HS-27A (cell line): ENCODE data around the gene CNTN5.

ENCODE experiments used
- DNase-seq: peaks from one replicate; pipeline ENCODE4 v3.0.0-alpha.2; 2012; ENCODE audit warnings: low read depth, missing footprints

Gene CNTN5

DNA sequence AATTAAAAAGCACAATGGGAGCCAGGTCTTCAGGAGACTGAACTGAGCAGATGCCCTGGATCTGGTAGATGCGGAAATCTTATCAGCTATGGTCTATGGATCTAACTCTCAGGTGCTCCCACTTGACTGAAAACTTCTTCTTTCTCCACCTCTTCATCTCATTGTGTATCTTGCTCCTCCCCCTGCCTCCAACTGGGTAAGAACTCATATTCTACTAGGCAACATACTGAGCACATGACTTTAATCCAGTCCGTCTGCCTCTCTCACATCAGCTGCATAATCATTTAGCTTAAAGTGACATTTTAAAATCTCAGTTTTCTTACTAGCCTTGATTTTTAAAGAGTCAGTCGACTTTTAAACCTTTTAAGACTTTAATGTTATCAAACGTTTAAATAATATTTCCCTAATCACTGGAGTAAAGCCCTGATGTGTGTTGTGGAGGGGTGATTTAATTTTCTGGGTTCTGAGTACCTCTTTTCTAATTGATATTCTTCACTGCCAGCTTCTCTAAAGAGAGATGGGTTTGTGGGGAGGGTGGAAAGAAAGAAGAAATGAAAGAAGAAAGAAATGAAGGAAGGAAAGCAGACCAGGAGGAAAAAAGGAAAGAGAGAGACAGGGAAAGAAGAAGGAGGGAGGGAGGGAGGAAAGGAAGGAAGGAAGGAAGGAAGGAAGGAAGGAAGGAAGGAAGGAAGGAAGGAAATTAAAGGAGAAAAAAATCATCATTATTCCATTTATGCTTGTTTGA, 1073.5 kb downstream of the CNTN5 start:
- no peak for DNase-seq

DNA sequence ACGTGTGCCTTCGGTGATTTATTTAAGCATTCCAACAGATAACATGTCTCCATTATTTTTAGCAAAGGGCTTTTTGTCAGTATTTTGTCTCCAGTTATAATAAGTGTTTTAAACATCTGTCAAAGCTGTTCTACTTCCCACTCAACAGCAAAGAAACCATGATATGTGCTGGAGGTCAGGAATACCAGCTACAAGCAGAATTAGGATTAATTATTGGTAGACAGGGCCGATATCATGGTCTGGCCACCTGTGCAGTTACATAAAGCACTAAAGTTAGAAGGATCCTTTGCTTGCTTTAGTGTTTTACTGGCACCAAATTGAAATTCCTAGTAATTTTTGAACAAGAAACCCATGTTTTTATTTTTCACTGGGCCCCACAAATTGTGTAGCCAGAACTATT, 1075.1 kb downstream of the CNTN5 start:
- DNase-seq: no peak

DNA sequence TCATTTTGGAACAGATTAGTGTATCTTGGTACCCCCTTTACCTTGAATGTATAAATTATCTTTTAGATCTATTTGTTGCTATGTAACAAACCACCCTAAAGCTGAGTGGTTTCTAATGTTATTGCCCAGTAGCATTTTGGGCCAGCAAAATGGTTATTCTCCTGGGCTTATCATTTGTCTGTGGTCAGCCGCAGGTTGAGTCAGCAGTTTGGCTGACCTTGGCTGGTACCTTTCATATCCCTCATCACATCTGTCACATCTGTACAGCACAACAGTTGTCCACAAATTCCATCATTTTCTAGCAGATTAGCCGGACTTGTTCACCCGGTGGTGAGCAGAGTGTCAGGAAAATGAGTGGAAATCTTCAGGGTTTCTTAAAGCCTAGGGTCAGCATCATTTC, 1077.8 kb downstream of the CNTN5 start:
- no peak for DNase-seq

DNA sequence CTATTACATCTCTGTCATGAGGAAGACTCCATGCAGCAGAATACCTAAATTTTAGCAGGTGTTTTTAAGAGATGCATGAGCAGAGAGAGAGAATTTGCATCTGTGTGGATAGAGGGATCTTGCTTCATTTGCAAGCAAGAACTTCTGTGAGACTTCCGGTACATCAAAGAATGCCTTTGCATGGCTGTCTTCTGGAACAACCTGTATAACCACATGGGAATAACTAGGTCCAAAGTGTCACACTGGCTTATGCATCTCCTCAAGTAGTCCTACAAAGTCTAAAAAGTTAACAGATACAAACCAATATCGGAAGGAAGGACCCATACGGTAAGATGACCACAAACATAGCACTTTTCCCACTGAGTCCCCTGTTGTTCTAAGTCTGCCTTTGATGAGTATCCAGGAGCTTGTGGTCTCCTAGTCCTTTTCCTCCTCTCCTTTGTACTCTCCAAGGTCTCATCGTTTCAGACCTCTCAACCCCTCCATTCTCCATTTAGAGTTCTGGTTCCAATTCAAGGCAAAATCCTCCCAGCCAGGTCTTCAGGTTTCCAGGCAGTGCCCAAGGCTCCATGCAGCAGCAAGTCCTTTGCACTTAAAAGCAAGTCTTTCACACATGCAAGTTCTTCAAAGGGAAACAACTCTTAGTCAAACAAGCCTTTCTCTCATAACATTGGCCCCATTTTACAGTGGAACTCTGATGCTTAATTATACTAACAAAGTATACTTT, 1084.7 kb downstream of the CNTN5 start:
- DNase-seq: no peak

DNA sequence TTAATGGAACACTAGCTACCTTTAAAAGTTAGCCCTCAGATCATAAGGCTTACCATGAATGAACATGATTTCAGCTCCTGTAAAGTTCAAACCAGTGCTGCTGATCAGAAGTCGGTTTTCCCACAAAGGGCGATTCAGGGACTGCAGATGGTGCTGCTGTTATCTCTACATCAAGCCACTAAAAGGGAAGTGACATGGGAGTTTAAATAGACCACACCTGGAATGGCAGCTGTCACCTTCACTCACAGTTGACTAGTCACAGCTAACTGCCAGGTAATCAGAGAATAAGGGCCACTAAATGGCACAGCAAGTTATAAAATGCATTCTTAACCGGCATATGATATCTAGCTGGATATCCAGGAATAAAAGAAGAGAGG, 1085.2 kb downstream of the CNTN5 start:
- DNase-seq: no peak

DNA sequence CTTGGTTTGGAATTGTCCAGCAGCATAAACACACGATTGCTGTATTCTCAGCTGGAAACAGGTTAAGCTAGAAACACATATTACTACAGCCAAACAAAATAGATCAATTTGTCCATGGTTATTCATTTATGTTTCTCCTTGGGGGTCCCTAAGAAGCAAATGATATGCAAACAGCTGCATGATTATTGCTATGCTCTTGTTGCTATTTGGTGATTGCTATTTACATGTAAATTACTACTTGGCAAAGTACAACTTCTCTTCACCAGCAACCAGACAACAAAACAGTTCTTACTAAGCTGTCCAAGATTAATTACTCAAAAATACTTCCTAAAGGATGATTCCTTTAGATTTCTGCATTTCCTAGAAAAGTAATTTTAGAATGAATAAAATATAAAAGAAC, 1098.4 kb downstream of the CNTN5 start:
- DNase-seq: no peak

DNA sequence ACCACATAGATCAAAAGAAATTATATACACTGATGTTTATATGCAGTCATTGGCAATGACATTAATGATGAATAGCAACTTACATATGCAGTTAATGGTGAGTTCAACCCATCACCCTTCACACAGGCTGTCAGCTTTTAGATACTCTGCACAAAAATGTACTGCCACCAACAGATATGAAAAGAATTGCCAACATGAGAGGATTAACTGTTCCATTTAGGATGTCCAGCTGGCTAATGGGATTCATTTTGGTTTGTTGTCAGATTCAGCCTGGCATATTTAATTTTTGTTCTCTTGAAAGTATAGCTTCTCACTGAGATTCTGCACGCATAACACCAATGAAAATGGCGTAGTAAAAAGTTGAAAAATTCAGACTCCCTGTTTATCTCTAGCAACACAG, 1112.4 kb downstream of the CNTN5 start:
- DNase-seq: no peak

DNA sequence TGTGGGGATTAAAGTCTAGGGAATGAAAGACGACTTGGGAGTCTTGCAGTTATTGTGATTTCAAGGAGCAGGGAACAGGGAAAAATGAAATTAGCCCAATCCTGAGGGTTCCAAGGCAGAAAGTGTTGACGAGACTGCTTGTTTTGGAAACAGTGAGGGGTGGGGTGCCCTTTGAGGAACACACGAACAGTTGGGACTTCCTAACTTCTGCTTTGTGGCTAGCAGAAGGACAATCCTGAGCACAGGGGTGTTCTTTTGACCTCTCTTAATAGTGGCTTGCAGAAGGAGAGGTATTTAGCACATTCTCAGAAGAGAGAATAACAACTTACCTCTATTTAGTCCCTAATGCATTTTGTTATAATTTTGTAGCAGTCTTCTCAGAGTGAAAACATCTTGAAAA, 1120.5 kb downstream of the CNTN5 start:
- no peak for DNase-seq

DNA sequence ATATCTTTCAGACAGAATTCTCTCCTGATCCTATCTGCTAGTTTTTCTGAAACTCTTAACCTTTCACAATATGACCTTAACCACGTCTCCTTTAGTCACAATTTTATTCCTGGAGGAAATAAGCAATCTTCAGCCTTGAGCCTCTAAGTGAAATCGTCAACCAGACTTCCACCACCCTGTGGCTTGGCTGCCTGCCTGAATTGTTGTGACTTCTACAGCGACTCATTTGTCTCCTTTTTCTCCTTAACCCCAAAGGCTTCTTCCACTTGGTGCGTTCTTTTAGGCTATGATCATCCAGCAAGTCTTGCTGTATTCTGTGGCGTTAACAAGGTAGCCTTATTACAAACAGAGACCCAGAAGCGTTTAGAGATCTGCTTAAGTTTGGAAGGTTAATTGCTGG, 1131.2 kb downstream of the CNTN5 start:
- no peak for DNase-seq

DNA sequence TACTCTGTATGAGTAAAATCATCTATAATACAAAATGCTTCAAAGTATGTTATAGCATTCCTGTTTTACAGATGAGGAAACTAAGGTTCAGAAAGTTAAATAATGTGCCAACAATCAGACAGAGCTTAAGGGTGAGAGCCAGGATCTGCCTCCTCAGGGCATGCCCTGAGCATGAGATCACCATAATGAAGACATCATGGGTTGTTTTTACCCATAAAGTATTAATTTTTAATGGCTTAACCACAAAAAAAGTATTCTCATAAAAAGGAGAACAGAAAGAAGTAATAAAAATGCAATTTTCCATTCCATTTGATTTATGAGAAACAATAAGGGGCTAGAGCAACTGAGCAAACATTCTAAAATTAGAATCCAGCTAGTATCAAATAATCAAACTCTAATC, 1132.0 kb downstream of the CNTN5 start:
- no peak for DNase-seq

DNA sequence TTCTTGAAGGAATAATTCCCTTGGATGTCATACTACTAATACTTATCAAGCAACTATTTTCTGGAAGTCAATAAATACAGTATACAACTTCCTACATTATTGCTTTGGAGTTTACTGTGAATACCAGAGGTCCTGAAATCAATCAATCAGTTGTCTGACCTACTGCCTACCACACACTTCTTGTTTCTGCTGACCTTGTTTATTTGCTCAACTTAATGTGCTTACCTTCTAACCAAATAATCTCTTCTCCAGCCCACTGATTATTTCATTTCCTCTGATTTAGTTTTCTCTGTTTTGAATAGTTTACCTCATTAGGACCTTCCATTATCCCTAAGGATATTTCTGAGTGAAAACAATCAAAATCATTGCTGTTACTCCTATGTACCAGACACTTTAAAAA, 1142.7 kb downstream of the CNTN5 start:
- no peak for DNase-seq

DNA sequence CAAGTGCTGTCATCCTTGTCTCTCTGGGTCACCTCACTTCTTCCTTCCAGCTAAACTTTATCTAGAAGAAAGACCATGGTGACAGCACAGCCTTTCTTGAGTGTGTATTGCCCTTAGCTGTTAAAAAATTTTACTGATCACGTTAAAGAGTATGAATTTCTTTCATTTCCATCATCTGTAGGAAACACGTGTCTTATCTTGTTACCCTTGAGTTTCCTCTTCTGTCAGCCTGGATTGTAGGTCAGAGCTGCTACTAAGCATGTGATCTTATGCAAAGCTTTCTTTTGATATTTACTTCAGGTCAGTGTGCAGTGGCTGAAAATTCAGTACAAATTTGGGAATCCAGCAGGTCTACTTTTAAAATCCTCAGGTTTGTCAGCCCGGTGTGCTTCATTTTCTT, 1154.1 kb downstream of the CNTN5 start:
- no peak for DNase-seq

DNA sequence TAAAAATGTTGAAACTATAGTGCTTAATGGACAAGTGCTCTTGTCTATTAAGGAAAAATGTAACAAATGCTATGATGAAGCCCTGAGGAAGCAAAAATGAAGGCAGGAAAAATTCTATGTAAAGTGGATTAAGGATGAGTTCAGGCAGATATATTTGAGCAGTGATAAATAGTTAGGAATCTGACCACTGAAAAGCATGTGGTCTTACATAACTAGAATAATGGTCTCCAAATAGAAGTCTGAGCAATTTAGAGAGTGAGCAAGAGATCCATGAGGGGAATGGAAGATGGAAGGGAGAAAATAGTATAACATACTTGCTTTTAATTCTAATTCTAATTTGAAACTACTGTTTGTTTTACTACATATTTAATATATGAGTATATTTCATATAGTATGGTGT, 1155.7 kb downstream of the CNTN5 start:
- no peak for DNase-seq

DNA sequence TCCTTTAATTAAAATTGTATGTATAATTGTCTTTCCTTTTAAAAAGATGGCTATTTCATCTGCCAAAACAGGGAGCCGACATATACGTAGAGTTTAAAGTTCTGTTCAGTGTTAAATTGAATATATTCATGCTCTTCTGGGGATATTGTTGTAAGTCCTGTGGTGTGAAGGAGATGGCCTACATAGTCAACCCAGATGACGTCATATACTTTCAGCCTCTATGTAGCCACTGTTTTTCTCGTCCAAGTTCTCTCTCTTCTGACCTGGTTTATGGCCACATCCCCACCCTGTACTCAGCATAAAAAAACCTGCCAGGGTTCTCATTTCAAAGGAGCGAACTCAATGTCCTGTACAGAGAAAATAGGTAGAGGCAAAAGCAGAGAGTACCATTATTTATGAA, 1156.9 kb downstream of the CNTN5 start:
- no peak for DNase-seq

DNA sequence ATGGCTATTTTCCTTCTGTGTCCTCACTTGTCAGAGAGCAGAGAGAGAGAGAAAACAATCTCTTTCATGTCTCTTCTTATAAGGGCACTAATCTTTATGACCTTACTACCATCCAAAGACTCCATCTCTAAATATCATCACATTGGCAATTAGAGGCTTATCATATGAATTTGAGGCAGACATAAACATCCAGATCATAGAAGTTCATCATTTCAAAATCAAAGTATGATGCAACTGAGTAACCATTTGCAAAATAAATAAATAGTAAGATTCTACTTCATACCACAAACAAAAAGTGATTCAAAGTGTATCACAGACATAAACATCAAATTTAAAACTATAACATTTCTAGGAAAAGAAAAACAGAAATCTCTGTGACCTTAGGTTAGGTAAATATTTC, 1161.6 kb downstream of the CNTN5 start:
- DNase-seq: no peak

DNA sequence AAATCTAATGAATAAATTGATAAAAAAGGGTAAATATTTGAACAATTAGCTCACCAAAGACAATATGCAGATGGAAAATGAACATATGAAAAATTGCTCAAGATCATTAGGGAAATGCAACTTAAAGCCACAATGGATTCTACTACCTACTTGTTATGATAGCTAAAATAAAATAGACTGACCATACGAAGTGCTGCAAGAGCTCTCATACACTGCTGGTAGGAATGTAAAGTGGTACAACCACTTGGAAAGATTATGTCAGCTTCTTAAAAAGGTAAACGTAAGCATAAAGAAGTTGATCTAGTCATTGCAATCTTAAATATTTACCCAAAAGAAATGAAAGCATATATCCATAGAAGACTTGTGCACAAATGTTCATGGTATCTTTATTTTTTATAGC, 1162.2 kb downstream of the CNTN5 start:
- no peak for DNase-seq

DNA sequence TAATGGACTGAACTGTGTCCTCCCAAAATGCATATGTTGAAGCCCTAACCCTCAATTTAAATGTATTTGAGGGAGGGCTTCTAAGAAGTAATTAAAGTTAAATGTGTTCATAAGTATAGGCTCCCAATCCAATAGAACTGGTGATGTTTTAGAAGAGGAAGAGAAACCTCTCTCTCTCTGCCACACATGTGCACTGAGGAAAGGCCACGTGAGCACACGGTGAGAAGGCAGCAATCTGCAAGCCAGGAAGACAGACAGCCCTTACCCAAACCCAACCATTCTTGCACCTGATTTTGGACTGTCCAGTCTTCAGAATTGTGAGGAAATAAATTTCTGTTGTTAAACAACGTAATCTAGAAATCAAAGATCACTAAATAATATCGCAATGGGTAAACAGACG, 1164.8 kb downstream of the CNTN5 start:
- no peak for DNase-seq

DNA sequence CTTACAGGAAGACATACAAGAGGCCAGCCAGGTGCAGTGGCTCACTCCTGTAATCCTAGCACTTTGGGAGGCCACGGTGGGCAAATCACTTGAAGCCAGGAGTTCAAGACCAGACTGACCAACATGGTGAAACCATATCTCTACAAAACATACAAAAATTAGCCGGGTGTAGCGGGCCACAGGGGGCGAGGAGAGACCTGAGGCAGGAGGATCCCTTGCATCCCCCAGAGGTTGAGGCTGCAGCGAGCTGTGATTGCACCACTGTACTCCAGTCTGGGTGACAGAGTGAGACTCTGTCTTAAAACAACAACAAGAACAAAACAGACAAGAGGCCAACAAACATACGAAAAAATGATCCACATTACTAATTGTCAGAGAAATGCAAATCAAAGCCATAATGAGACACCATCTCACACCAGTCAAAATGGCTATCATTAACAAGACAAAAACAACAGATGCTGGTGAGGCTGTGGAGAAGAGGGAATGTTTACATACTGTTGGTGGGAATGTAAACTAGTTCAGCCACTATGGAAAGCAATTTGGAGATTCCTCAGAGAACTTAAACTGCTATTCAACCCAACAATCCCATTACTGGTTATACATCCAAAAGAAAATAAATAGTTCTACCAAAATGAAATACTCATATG, 1167.5 kb downstream of the CNTN5 start:
- no peak for DNase-seq

DNA sequence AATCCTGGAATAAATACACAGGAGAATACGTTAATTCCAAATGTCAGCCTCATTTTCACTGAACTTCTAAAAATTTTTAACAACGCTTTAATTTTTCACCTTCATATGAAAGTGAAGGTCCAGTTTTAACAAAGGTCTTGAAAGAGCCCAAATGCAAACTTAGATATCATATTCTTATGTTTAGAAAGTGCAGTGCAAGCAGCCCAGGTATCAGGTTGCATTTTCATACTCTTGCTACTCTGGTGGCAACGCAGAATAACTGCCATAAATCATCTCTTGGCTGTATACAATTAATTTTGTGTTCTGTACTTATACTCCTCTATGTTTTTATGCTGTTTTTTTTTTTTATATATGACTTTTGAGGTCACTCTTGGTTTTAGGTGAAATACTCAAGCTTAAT, 1169.6 kb downstream of the CNTN5 start:
- DNase-seq: no peak

DNA sequence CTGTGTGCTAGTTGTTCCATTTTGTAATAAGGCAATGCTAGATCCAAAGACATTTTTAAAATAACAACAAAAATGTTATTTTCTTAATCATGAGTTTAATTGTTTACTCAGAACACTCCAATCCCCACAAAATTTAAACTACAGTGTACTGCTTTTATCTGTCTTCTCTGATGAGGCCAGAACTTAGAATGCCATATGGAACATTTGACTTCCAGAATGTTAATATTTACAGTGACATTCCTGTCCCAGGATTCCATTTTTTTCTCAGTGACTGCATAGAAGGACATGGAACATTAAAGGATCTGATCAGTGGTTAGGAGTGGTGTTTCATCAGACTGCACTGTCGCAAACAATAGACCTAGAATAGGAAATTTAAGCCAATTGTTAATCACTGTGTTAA, 1171.4 kb downstream of the CNTN5 start:
- no peak for DNase-seq

DNA sequence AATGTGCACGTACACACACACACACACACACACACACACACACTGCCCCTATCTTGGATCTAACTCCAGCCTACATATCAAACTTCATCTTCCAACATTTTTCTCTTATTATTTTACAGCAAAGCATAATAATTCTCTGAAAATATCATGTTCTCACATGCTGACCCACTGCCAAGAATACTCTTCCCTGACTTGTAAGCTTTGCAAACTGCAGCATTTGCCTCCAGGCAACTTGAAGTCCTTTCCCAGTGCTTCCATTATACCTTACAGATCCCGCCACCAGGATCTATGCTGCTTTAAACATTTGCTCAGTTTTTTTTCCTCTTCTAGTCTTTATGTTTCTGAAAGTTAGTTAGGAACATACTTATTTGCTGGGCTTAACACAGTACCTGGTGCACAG, 1183.0 kb downstream of the CNTN5 start:
- DNase-seq: no peak

DNA sequence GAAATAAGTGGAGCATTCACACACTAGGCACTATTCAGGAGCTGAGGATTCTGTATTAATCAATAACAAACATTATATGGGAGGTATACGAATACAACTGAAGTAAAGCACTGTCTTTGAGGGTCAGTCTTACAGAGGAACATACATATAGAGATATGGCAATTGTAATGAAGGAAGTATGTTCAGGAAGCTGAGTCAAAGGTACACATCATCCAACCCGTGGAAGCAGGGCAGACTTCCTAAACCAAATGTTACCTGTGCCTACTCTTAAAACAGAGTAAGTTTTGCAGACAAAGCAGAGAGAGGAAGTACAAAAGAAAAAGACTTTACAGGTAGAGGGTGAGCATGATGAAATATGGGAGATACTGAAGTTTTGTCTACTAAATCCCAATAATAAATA, 1185.2 kb downstream of the CNTN5 start:
- no peak for DNase-seq

DNA sequence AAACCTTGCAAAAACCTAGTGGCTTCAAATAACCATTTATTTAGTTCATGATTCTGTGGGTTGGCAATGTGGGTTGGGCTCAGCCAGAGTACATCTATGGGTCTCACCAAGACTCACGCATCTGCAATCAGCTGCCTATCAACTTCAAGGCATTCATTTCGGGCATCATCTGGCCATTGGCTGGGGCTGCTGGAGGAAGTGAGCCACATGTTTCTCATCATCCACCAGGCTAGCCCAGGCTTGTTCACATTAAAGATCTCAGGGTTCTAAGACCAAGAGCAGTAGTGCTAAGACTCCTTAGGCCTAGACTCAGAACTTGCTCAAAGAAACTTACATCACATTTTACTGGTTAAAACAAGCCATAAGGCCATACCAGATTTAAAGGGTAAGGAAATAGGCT, 1187.5 kb downstream of the CNTN5 start:
- DNase-seq: no peak

DNA sequence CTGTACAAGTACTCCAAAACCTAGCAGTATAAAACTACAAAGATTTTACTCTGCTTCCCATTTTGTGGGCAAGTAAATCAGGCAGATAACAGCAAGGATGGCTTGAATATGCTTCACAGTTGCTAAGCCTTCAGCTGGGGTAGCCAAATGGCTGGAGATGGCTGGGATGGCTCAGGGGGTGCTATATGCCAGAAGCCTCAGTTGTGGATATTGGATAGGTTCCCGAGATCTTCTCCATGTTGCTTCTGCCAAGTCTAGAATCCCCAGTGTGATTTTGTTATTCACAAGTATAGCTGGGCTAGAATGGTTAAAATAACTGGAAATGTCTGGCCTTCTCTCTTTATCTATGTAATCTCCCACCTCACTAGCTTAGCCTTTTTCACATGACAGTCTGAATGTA, 1194.0 kb downstream of the CNTN5 start:
- DNase-seq: no peak
